22Rv1 (cell line): ENCODE data around the gene STING1.

Experiments
- ZFX ChIP-seq: fragments of 450-650 bp; IDR thresholded peaks from 2 replicates; pipeline ENCODE4 v1.6.1; 2017; ENCODE audit warnings: antibody characterized with exemption, borderline replicate concordance
- TF ChIP-seq, protein P1 (sequence below): fragments of 450-650 bp; IDR thresholded peaks from 2 replicates; pipeline ENCODE4 v1.5.1; 2017; ENCODE audit warnings: mild to moderate bottlenecking

DNA sequence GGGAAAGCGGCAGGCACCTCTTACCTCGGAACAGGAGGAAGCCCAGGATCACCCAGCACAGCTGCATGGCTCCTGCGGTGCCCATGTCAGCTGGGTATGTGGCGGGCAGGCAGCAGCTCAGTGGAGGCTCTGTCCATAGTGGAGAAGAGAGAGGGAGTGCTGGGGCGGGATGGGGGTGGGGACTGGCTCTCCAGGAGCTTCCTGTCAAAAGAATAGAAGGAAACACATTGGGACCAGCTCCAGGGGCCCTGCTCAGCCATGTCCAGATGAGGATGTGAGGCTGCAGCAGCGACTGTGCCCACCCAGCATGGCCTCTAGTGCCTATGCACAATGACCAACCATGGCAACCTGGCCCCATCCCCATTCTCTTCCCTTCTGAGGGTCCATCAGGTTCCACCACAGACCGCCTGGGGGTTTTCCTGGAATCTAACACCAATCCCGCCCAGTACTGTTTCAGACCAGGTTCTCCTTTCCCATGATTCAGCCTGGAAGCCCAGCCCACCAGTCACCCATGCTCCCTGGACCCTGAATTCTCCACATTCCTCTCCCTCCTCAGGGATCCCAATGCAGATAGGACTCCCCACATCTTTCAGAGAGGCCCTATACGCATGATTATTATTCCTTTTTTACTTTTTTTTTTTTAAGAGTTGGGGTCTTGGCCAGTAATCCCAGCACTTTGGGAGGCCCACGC is 19.8 kb downstream of the STING1 start, which contains the start of gene ECSCR:
- TF ChIP-seq, protein P1, sequence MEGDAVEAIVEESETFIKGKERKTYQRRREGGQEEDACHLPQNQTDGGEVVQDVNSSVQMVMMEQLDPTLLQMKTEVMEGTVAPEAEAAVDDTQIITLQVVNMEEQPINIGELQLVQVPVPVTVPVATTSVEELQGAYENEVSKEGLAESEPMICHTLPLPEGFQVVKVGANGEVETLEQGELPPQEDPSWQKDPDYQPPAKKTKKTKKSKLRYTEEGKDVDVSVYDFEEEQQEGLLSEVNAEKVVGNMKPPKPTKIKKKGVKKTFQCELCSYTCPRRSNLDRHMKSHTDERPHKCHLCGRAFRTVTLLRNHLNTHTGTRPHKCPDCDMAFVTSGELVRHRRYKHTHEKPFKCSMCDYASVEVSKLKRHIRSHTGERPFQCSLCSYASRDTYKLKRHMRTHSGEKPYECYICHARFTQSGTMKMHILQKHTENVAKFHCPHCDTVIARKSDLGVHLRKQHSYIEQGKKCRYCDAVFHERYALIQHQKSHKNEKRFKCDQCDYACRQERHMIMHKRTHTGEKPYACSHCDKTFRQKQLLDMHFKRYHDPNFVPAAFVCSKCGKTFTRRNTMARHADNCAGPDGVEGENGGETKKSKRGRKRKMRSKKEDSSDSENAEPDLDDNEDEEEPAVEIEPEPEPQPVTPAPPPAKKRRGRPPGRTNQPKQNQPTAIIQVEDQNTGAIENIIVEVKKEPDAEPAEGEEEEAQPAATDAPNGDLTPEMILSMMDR: no peak
- no peak for TF ChIP-seq ZFX
